Measurements from ENCODE around the gene RERE. TPM values are rescaled to one million over a fixed set of nuclear protein-coding genes. Genes with fewer than 3 reads are reported as not detected.

The RERE gene
- total and polyA plus RNA-seq, 7 donors: 19.2 to 148 (median 90.6) TPM

DNA sequence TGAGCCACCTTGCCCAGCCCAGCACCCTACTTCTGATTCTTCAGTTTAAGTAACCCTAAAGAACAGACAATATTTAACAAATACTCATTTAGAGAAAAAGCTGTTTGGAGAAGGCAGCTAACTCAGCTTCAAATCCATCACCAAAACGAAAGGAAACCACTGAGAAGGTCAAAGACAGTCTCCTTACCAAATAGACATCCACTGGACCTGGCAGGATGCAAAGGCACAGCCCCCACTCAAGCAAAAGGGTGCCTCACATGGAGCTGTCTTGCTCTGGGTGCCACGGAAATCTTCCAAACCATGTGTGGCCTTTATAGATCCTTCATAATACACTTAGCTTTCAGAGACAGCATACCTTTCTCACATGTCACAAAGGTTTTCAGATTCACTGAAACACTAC lies 165.5 kb downstream of the RERE start:
- no peak for DNase-seq
- Histone ChIP-seq H3K27ac (peak overlapping the region in 2 of 4 donors; percentile 2 to 21), H3K4me1 (peaks cover 0 to 25% (median 15%) of the 10 kb centered on the region in 4 donors), H3K9me3 (no peaks in the 10 kb centered on the region), H3K27me3 (no peaks in the 10 kb centered on the region), H3K36me3 (peaks cover 0 to 4% (median 0%) of the 10 kb centered on the region in 4 donors), H3K4me3 (no peak overlapping the region)
- WGBS, 2 donors: 66 to 76% methylated on average over 2 of the region's 2 CpGs
- intact Hi-C loops (cut with DNase I): no loop called here
- no peak for TF ChIP-seq POLR2AphosphoS5 (IDR thresholded peaks at IDR 0.05)
- TF ChIP-seq, protein P1, sequence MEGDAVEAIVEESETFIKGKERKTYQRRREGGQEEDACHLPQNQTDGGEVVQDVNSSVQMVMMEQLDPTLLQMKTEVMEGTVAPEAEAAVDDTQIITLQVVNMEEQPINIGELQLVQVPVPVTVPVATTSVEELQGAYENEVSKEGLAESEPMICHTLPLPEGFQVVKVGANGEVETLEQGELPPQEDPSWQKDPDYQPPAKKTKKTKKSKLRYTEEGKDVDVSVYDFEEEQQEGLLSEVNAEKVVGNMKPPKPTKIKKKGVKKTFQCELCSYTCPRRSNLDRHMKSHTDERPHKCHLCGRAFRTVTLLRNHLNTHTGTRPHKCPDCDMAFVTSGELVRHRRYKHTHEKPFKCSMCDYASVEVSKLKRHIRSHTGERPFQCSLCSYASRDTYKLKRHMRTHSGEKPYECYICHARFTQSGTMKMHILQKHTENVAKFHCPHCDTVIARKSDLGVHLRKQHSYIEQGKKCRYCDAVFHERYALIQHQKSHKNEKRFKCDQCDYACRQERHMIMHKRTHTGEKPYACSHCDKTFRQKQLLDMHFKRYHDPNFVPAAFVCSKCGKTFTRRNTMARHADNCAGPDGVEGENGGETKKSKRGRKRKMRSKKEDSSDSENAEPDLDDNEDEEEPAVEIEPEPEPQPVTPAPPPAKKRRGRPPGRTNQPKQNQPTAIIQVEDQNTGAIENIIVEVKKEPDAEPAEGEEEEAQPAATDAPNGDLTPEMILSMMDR (IDR thresholded peaks at IDR 0.05): no peak
- no peak for TF ChIP-seq POLR2A (IDR thresholded peaks at IDR 0.05)
- TF ChIP-seq EP300 (IDR thresholded peaks at IDR 0.05): no peak

DNA sequence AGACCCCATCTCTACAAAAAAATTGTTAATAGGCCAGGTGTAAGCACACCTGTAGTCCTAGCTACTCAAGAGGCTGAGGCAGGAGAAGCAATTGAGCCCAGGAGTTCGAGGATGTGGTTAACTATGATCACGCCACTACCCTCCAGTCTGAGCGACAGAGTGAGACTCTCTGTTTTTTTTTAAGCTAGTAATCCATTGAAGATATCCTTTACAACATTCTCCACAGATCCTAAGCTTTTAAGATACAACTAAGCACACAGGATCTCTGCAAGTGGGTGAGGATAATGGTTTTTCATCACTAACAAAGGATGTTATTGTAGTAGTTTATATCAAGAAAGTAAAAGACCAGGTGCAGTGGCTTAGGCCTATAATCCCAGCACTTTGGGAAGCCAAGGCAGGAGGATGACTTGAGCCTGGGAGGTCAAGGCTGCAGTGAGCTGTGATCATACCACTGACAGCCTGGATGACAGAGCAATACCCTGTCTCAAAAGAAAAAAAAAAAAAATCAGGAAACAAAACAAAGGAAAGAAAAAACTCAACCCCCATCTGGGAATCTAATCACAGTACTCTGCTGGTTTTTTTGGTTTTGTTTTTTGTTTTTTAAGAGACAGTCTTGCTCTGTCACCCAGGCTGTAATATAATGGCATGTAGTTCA lies 166.1 kb downstream of the RERE start:
- intact Hi-C loops (cut with DNase I): no loop called here
- no peak for DNase-seq
- TF ChIP-seq POLR2A (IDR thresholded peaks at IDR 0.05) (no peak), POLR2AphosphoS5 (IDR thresholded peaks at IDR 0.05) (no peak), EP300 (IDR thresholded peaks at IDR 0.05) (no peak)
- TF ChIP-seq, protein P1 (IDR thresholded peaks at IDR 0.05): no peak
- no peaks in the 10 kb centered on the region for H3K27me3 ChIP-seq
- no peaks in the 10 kb centered on the region for H3K9me3 ChIP-seq
- no peak overlapping the region for H3K4me3 ChIP-seq
- H3K4me1 ChIP-seq: peaks cover 0 to 31% (median 18%) of the 10 kb centered on the region in 4 donors
- 43 to 71% methylated on average over 3 of the region's 3 CpGs for WGBS, 2 donors
- H3K27ac ChIP-seq: peak overlapping the region in 2 of 4 donors; percentile 21 to 27
- H3K36me3 ChIP-seq: peaks cover 0 to 4% (median 0%) of the 10 kb centered on the region in 4 donors

DNA sequence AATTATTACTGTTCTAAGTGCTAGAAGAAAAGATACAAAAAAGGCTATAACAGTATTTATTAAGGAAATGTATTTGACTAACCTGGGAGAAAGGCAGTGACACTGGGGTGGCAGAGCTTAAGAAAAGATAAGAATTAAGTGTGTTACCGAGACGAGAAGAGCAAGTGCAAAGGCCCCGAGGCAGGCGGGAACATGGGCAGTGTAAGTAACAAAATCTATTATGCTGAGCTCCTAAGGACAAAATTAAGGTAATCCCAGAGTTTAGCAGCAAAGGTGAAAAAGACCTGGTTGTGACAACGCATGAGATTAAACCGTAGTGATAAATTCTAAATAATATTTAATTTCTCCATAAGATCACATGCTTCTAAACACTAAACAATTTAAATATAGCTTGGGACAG lies 167.6 kb downstream of the RERE start:
- no peak overlapping the region for H3K27ac ChIP-seq
- 98 to 99% methylated on average over 6 of the region's 6 CpGs for WGBS, 2 donors
- TF ChIP-seq EP300 (IDR thresholded peaks at IDR 0.05): no peak
- TF ChIP-seq, protein P1 (IDR thresholded peaks at IDR 0.05): no peak
- TF ChIP-seq POLR2A (IDR thresholded peaks at IDR 0.05): no peak
- no peak for TF ChIP-seq POLR2AphosphoS5 (IDR thresholded peaks at IDR 0.05)
- DNase-seq: no peak
- intact Hi-C loops (cut with DNase I): no loop called here
- H3K9me3 ChIP-seq: no peaks in the 10 kb centered on the region
- no peaks in the 10 kb centered on the region for H3K27me3 ChIP-seq
- peaks cover 0 to 4% (median 0%) of the 10 kb centered on the region in 4 donors for H3K36me3 ChIP-seq
- H3K4me3 ChIP-seq: no peak overlapping the region
- H3K4me1 ChIP-seq: peaks cover 0 to 35% (median 19%) of the 10 kb centered on the region in 4 donors

DNA sequence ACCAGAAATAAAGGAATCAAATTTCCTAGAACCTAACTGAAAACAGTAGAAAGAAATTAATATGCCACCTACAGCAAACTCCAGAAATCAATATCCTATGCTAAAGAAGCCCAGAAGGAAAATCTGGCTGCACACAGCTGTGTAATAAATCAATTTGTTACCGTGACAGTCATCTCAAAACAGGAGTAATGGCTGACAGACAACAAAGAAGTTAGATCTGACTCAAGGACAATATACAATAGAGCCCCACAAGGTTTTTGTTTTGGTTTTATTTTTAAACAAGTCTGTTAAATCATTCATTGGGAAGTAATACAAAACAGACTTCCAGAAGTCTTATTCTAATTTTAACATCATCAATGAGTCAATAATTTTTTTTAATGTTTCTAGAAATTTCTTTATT lies 168.4 kb downstream of the RERE start:
- peaks cover 0 to 35% (median 19%) of the 10 kb centered on the region in 4 donors for H3K4me1 ChIP-seq
- no peak overlapping the region for H3K4me3 ChIP-seq
- DNase-seq: no peak
- no peaks in the 10 kb centered on the region for H3K9me3 ChIP-seq
- H3K36me3 ChIP-seq: peaks cover 0 to 4% (median 0%) of the 10 kb centered on the region in 4 donors
- no peaks in the 10 kb centered on the region for H3K27me3 ChIP-seq
- intact Hi-C loops (cut with DNase I): no loop called here
- TF ChIP-seq, protein P1 (IDR thresholded peaks at IDR 0.05): no peak
- no peak for TF ChIP-seq POLR2A (IDR thresholded peaks at IDR 0.05)
- no peak for TF ChIP-seq EP300 (IDR thresholded peaks at IDR 0.05)
- no peak for TF ChIP-seq POLR2AphosphoS5 (IDR thresholded peaks at IDR 0.05)
- WGBS, 2 donors: 14 to 48% methylated on average over 1 of the region's 1 CpG
- no peak overlapping the region for H3K27ac ChIP-seq
